Measurements from ENCODE around the gene FOXD1.
A peak's percentile ranks its signal among the peaks of the same experiment; 100 is the strongest.
"Not testable (repeated sequence)": the region's sequence is repeated elsewhere in the genome, so short reads cannot be mapped to it uniquely, and the experiment has no call there.

The FOXD1 gene

GRCh38 chr5:73417303-73418034 is 31.1 kb downstream of the FOXD1 start:
- no peak for FAIRE-seq
- DNase-seq (ENCODE audit: low spot score) = no peak

GRCh38 chr5:73415617-73416016 is 33.0 kb downstream of the FOXD1 start:
- DNase-seq (ENCODE audit: low spot score) (no peak), FAIRE-seq (no peak)

- FAIRE-seq (no peak), DNase-seq (ENCODE audit: low spot score) (no peak)
Observed at GRCh38 chr5:73415171-73415570, 33.4 kb downstream of the FOXD1 start.

- DNase-seq (ENCODE audit: low spot score) = peak; percentile 91
- peak; percentile 89 for FAIRE-seq
Observed at GRCh38 chr5:73412597-73412988, 36.0 kb downstream of the FOXD1 start.

- FAIRE-seq (no peak), DNase-seq (ENCODE audit: low spot score) (no peak)
Observed at GRCh38 chr5:73411936-73412596, 36.5 kb downstream of the FOXD1 start.

GRCh38 chr5:73409927-73410326 is 38.6 kb downstream of the FOXD1 start:
- DNase-seq (ENCODE audit: low spot score); FAIRE-seq: not testable (repeated sequence)

- FAIRE-seq (no peak), DNase-seq (ENCODE audit: low spot score) (no peak)
Observed at GRCh38 chr5:73405691-73406090, 42.9 kb downstream of the FOXD1 start.

GRCh38 chr5:73399775-73400174 is 48.8 kb downstream of the FOXD1 start:
- DNase-seq (ENCODE audit: low spot score) (no peak), FAIRE-seq (no peak)
